HG03469 (cell line): ENCODE measurements around the gene POMT1.
"Not testable (repeated sequence)": the region's sequence is repeated elsewhere in the genome, so short reads cannot be mapped to it uniquely, and the experiment has no call there.

Experiments used
- ATAC-seq: cut with Tn5 transposase; IDR thresholded peaks from one replicate; pipeline ENCODE4 v1.9.1; 2021; ENCODE audit warnings: mild to moderate bottlenecking, moderate library complexity, moderate number of reproducible peaks; ENCODE audit not compliant: unreplicated experiment

Gene POMT1, protein sequence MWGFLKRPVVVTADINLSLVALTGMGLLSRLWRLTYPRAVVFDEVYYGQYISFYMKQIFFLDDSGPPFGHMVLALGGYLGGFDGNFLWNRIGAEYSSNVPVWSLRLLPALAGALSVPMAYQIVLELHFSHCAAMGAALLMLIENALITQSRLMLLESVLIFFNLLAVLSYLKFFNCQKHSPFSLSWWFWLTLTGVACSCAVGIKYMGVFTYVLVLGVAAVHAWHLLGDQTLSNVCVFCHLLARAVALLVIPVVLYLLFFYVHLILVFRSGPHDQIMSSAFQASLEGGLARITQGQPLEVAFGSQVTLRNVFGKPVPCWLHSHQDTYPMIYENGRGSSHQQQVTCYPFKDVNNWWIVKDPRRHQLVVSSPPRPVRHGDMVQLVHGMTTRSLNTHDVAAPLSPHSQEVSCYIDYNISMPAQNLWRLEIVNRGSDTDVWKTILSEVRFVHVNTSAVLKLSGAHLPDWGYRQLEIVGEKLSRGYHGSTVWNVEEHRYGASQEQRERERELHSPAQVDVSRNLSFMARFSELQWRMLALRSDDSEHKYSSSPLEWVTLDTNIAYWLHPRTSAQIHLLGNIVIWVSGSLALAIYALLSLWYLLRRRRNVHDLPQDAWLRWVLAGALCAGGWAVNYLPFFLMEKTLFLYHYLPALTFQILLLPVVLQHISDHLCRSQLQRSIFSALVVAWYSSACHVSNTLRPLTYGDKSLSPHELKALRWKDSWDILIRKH

DNA sequence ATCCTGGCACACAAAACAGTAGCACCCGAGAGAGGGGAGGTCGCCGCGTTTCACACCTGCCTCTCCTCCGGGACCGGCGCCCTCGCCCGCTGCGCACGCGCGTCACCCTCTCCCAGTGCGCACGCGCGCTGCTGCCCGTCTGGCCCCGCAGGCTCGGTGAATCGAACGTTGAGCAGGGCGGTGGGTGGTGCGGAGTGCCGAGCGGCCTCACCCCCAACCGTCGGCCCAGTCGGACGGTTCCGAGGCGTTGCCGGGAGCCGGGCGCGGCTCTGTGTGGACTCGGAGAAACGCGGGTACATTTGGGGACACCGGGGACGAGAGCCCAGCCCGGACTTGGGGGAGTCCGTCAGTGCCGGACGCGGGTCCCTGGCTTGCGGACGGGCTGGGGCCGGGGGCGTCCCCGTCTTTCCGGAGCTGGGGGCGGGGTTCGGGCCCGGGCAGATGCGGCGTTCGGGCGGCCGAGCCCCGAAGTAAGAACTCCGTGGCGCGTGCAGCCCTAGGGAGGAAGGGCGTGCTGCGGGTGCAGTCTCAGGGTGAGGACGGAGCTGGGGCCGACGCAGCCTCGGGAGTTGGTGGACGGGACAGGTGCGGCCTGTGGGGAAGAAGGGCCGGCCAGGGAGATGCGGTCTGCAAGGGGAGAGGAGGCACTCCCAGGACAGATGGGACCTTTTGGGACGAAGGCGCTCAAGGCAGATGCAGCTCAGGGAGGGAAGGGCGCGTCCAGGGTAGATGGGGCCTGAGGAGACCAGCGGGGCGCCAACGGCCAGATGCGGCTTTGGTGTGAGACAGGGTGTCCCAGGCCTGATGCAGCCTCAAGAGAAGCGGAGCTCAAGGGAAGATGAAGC lies at the start of gene POMT1:
POMT1 (plus strand) TSS at position 138 of the 845 bp plus-strand sequence. CDS start 1,301 bp downstream, outside the sequence.
- ATAC-seq: peak; percentile 68

DNA sequence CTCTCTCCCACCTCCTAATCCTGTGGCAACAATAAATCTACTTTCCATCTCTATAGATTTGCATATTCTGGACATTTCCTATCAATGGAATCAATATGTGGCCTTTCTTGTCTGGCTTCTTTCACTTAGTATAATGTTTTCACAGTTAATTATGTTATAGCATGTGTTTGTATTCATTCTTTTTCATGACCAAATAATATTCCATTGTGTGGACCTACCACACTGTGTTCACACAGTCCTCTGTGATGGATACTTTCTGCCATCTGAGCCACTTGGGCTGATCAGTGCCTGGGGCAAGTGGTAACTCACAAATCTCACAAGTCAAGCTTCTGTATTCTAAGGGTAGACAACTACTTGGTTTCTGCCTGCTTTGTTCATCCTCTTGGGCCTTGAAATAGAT lies 48.7 kb upstream of the POMT1 start:
- ATAC-seq: no peak

DNA sequence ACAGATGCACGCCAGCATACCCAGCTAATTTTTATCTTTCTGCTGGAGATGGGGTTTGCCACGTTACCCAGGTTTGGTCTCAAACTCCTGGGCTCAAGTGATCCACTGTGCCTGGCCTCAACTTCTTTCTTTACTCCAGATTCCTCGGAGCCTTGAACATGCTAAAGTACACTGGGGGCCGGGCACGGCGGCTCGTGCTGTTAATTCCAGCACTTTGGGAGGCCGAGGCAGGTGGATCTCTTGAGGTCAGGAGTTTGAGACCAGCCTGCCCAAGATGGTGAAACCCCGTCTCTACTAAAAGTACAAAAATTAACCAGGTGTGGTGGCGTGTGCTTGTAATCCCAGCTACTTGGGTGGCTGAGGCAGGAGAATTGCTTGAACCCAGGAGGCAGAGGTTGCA lies 47.1 kb upstream of the POMT1 start:
- ATAC-seq: not testable (repeated sequence)

DNA sequence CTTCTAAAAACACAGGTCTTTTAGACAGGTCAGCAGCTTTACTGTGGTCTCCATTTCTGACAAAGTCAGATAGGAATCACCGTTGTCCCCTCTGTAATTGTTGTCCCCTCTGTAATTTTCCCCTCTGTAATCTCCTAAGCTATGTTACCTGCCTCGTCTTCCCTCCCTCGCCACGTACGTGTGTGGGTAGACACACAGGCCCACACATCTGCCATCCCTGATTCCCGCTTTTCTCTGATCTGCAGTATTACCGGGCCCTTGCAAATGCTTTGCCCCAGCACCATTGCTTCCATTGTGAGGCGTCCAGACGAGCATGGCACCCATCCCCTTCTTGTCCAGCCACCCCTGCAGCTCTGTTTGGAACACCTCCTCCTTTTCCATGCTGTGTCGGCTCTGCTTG lies 45.0 kb upstream of the POMT1 start:
- ATAC-seq: no peak

- ATAC-seq: no peak
Observed at GRCh38 chr9:131459056-131459455, 43.7 kb upstream of the POMT1 start.

DNA sequence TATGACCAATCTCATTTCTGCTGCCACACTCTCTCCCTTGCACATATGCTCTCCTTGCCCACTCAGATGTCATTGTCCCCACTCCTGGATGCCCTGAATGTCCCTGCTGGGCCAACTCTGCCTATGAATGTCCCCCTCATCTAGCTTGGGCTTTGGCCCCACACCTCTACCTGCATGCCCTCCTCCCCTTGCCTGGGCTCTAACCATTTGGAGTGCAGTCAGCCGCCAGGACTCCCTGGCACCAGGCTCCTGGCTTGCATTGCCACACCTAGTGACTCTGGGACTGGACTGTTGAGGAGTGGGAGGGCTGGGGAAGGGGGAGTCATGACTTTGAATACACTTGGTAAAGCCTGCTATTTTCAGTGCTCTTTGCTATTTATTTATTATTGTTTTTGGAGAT lies 41.6 kb upstream of the POMT1 start:
- ATAC-seq: no peak

DNA sequence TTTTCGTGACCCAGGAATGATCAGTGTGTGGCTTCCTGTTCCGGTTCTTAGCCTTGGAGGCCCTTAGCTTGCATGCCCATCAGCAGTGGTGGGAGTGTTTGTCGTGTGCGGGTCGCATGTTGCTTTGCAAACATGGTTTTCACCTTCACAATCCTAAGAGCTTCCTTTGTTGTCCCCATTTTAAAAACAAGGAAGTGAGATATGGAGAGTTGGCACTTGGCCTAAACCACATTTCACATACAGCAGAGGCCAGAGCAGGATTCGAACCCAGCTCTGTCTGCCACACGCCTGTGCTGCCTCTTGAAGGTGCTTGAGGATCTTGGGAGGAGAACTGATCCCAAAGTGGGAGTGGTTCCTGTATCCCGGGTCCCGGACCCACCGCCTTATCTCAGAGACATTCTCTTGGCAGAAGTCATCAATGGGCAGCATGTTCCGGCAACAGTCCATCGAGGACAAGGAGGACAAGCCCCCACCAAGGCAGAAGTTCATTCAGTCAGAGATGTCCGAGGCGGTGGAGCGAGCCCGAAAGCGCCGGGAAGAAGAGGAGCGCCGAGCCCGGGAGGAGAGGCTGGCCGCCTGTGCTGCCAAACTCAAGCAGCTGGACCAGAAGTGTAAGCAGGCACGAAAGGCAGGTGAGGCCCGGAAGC lies 38.2 kb upstream of the POMT1 start:
- ATAC-seq: no peak

GRCh38 chr9:131465401-131465800 lies 37.3 kb upstream of the POMT1 start:
- no peak for ATAC-seq

DNA sequence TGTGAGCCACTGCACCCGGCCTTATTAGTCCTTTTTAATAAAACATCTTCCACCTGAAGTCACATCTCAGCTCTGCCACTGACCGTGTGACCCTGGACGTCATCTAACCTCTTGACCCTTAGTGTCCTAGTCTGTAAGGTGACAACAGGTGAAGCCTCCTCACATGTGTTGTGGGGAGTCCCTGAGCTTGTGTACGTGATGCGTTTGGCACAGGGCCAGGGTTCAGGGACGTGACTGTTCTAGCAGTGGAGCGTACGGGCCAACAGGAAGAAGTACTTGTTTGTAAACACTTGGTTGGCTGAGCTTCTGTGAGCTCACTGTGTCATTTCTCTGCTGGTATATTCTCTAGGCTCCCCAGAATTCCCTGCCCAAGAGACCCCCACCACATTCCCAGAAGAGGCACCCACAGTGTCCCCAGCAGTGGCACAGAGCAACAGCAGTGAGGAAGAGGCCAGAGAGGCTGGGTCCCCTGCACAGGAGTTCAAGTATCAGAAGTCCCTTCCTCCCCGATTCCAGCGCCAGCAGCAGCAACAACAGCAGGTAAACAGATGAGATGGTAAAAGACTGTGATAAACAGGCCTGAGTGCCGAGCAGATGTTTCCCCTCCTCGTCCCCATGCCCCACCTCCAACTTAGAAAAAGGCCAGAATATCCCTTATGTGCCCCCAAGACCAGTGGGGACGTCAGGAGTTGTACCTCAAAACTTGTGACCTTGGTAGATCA lies 35.3 kb upstream of the POMT1 start:
- ATAC-seq: no peak

DNA sequence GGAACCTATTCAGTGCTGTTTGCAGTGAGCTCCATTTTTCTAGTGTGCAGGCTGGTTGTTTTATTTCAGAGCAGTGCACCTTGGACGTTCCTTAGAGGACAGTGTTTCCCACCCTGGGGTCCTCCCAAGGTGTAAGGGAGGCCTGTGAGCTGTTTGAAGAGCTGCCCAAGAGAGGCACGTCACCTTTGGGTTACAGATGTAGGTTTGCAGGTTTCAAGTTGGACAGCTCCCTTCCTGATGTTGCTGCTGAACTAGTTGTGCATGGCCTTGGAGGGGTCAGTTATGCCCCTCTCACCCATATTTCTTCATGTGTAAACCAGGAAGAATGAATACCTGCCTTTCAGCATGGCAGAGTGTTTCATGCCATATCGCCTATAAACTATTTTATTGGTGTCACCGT lies 34.7 kb upstream of the POMT1 start:
- ATAC-seq: no peak

DNA sequence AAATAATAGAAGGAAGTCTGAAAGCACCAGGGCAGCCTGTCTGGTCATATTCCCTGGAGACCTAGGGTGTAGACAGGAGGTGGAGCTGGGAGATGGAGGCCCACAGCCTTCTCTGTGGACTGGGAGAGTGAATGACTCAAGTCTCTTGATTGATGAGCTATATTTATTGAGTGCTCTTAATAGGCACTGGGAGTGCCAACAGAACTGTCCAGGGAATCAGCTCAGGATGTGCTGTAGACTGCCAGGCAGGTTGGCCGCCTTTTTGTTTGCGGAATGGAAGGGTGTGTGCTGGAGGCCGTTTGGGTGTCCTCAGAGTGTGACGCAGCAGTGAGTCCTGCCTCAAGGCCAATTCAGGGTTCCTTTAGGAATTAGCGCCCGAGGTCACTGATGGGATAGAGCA lies 33.4 kb upstream of the POMT1 start:
- ATAC-seq: no peak

- ATAC-seq: no peak
Observed at GRCh38 chr9:131469951-131470350, 32.8 kb upstream of the POMT1 start.

DNA sequence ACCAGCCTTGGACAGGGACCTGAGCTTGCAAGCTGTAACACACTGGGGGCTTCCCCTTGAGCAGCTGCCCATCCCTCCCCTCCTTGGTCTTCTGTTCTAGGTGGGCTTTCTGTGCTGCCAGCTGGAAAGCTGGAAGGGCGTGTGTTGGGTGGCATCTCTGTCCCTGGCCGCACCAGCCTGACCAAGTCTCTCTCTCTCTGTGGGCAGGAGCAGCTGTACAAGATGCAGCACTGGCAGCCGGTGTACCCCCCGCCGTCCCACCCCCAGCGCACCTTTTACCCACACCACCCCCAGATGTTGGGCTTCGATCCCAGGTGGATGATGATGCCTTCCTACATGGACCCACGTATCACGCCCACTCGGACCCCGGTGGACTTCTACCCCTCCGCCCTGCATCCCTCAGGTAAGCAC lies 32.1 kb upstream of the POMT1 start:
- no peak for ATAC-seq

DNA sequence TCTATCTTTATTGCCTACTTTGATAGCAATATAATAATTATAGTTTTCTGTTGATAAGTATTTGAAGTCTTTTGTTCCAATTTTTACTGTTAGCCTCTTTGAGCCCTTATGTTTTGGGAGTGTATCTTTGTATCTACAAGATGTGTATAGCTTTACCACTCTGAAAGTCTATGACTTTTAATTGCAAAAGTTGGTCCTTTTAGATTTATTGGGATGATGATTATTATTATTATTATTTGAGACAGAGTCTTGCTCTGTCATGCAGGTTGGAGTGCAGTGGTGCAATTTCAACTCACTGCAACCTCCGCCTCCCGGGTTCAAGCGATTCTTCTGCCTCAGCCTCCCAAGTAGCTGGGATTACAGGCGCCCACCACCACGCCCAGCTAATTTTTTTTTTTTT lies 30.6 kb upstream of the POMT1 start:
- ATAC-seq: not testable (repeated sequence)

- no peak for ATAC-seq
Observed at GRCh38 chr9:131473198-131473885, 29.4 kb upstream of the POMT1 start.

GRCh38 chr9:131473891-131474290 lies 28.8 kb upstream of the POMT1 start:
- ATAC-seq: no peak

- no peak for ATAC-seq
Observed at GRCh38 chr9:131474711-131475110, 28.0 kb upstream of the POMT1 start.

DNA sequence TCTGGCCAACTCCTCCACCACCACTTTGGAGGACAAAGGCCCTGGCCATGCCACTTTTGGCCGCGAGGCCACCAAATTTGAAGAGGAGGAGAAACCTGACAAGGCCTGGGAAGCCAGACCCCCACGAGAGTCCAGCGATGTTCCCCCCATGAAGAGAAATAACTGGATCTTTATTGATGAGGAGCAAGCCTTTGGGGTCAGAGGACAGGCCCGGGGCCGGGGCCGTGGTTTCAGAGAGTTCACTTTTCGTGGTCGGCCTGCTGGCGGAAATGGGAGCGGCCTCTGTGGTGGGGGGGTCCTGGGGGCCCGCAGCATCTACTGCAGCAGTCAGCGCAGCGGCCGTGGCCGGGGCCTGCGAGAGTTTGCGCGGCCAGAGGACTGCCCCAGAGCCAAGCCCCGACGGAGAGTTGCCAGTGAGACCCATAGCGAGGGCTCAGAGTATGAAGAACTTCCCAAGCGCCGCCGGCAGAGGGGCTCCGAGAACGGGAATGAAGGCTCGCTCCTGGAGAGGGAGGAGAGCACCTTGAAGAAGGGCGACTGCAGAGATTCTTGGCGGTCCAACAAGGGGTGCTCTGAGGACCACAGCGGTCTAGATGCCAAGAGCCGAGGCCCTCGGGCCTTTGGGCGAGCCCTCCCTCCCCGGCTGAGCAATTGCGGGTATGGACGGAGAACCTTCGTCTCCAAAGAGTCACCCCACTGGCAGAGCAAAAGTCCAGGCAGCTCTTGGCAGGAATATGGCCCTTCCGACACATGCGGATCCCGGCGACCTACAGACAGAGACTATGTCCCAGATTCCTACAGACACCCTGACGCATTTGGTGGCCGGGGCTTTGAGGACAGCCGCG lies 27.4 kb upstream of the POMT1 start:
- ATAC-seq: no peak
